ENCODE results near the gene ANKS3.

The ANKS3 gene

GRCh38 chr16:4713663-4714501 is 20.2 kb downstream of the ANKS3 start:
- no peak overlapping the region for H3K4me3 ChIP-seq (ENCODE audit: low read length)

GRCh38 chr16:4709481-4709880 is 24.6 kb downstream of the ANKS3 start:
- Histone ChIP-seq H4K20me1 (ENCODE audit: insufficient read depth, low read length) (no peaks in the 10 kb centered on the region), H3K79me2 (ENCODE audit: low read length) (no peaks in the 10 kb centered on the region), H3K4me1 (ENCODE audit: low read length) (no peaks in the 10 kb centered on the region), H3K27ac (ENCODE audit: low read length) (no peak overlapping the region), H3K9ac (ENCODE audit: low read length) (no peak overlapping the region), H3K36me3 (replicated peaks; ENCODE audit: low read depth, low read length) (peaks cover 6% of the 10 kb centered on the region), H3K27me3 (ENCODE audit: low read depth, low read length) (no peaks in the 10 kb centered on the region), H3K4me3 (ENCODE audit: low read length) (no peak overlapping the region), H3K9me3 (ENCODE audit: insufficient read depth, low read length) (no peaks in the 10 kb centered on the region), H3K4me2 (ENCODE audit: low read length) (no peak overlapping the region), H2AFZ (ENCODE audit: low read depth, low read length) (no peak overlapping the region)
- TF ChIP-seq CTCF (IDR thresholded peaks at IDR 0.05; ENCODE audit: low read depth, low read length) (no peak), EZH2phosphoT487 (IDR thresholded peaks at IDR 0.05; ENCODE audit: low read depth) (no peak)

More at GRCh38 chr16:4713663-4714501, 20.2 kb downstream of the ANKS3 start:
- Histone ChIP-seq H3K9me3 (ENCODE audit: insufficient read depth, low read length) (no peaks in the 10 kb centered on the region), H4K20me1 (ENCODE audit: insufficient read depth, low read length) (no peaks in the 10 kb centered on the region), H2AFZ (ENCODE audit: low read depth, low read length) (no peak overlapping the region), H3K79me2 (ENCODE audit: low read length) (no peaks in the 10 kb centered on the region), H3K4me2 (ENCODE audit: low read length) (no peak overlapping the region), H3K27me3 (ENCODE audit: low read depth, low read length) (no peaks in the 10 kb centered on the region), H3K9ac (ENCODE audit: low read length) (no peak overlapping the region), H3K36me3 (replicated peaks; ENCODE audit: low read depth, low read length) (peaks cover 4% of the 10 kb centered on the region), H3K4me1 (ENCODE audit: low read length) (0 out of 2 replicates have a peak, but pooled peaks cover under 1% of the 10 kb centered on the region), H3K27ac (ENCODE audit: low read length) (no peak overlapping the region)
- TF ChIP-seq CTCF (IDR thresholded peaks at IDR 0.05; ENCODE audit: low read depth, low read length) (no peak), EZH2phosphoT487 (IDR thresholded peaks at IDR 0.05; ENCODE audit: low read depth) (no peak)

GRCh38 chr16:4706871-4707270 is 27.2 kb downstream of the ANKS3 start:
- Histone ChIP-seq H3K4me2 (ENCODE audit: low read length) (no peak overlapping the region), H3K9ac (ENCODE audit: low read length) (no peak overlapping the region), H3K4me1 (ENCODE audit: low read length) (no peaks in the 10 kb centered on the region), H2AFZ (ENCODE audit: low read depth, low read length) (no peak overlapping the region), H3K79me2 (ENCODE audit: low read length) (no peaks in the 10 kb centered on the region), H3K36me3 (replicated peaks; ENCODE audit: low read depth, low read length) (peaks cover 6% of the 10 kb centered on the region), H3K27ac (ENCODE audit: low read length) (no peak overlapping the region), H3K4me3 (ENCODE audit: low read length) (no peak overlapping the region), H3K9me3 (ENCODE audit: insufficient read depth, low read length) (no peaks in the 10 kb centered on the region), H4K20me1 (ENCODE audit: insufficient read depth, low read length) (no peaks in the 10 kb centered on the region), H3K27me3 (ENCODE audit: low read depth, low read length) (no peaks in the 10 kb centered on the region)
- TF ChIP-seq EZH2phosphoT487 (IDR thresholded peaks at IDR 0.05; ENCODE audit: low read depth), result no peak
- TF ChIP-seq CTCF (IDR thresholded peaks at IDR 0.05; ENCODE audit: low read depth, low read length), result no peak

DNA sequence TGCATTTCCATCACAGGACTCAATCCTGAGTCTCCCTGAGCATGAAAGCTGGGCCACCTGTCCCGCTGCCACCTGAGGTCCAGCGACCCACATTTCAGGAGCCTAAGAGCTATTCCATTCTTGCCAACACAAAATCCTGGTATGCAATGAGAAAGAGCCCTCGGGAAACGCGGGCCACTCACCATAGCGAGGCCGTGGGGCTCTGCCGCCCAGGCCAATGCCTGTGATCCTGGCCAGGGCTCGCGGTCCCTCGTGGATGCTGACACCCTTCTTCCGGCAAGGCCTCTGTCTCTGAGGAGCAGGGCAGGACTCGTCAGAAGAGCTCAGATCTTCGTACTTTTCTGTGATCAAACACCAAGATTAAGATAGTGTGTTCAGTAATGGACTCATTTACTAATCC is 29.2 kb downstream of the ANKS3 start:
- Histone ChIP-seq H4K20me1 (ENCODE audit: insufficient read depth, low read length) (no peaks in the 10 kb centered on the region), H3K27me3 (ENCODE audit: low read depth, low read length) (no peaks in the 10 kb centered on the region), H2AFZ (ENCODE audit: low read depth, low read length) (no peak overlapping the region), H3K9me3 (ENCODE audit: insufficient read depth, low read length) (no peaks in the 10 kb centered on the region), H3K36me3 (replicated peaks; ENCODE audit: low read depth, low read length) (peaks cover 3% of the 10 kb centered on the region), H3K4me2 (ENCODE audit: low read length) (no peak overlapping the region), H3K79me2 (ENCODE audit: low read length) (no peaks in the 10 kb centered on the region), H3K27ac (ENCODE audit: low read length) (no peak overlapping the region), H3K4me3 (ENCODE audit: low read length) (no peak overlapping the region), H3K4me1 (ENCODE audit: low read length) (no peaks in the 10 kb centered on the region), H3K9ac (ENCODE audit: low read length) (no peak overlapping the region)
- no peak for TF ChIP-seq CTCF (IDR thresholded peaks at IDR 0.05; ENCODE audit: low read depth, low read length)
- no peak for TF ChIP-seq EZH2phosphoT487 (IDR thresholded peaks at IDR 0.05; ENCODE audit: low read depth)

Measured in OCI-LY3 (cell line).